ENCODE measurements around the gene DCTPP1.

DNA sequence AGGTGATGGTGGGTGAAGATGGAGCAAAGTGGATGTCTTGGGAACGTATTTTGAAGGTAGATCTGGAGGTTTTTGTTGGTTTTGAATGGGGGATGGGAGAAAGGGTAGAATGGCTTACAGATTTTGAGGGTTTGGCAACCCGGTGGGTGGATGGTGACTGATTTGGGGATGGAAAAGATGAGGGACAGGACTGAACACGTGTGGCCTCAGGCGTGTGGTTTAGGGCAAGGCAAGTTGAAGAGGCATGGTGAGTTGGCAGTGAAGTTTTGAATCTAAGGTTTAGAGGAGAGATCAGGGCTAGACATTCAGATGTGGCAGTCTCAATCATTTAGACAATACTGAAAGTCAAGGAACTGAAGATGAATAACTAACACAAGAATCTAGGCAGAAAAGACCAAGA lies 5.0 kb upstream of the DCTPP1 start:
- TF ChIP-seq, protein P1, sequence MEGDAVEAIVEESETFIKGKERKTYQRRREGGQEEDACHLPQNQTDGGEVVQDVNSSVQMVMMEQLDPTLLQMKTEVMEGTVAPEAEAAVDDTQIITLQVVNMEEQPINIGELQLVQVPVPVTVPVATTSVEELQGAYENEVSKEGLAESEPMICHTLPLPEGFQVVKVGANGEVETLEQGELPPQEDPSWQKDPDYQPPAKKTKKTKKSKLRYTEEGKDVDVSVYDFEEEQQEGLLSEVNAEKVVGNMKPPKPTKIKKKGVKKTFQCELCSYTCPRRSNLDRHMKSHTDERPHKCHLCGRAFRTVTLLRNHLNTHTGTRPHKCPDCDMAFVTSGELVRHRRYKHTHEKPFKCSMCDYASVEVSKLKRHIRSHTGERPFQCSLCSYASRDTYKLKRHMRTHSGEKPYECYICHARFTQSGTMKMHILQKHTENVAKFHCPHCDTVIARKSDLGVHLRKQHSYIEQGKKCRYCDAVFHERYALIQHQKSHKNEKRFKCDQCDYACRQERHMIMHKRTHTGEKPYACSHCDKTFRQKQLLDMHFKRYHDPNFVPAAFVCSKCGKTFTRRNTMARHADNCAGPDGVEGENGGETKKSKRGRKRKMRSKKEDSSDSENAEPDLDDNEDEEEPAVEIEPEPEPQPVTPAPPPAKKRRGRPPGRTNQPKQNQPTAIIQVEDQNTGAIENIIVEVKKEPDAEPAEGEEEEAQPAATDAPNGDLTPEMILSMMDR (conservative IDR thresholded peaks at IDR 0.05; ENCODE audit: low read length) = no peak
- TF ChIP-seq EZH2phosphoT487 (IDR thresholded peaks at IDR 0.05; ENCODE audit: borderline replicate concordance) = no peak
